Thyroid gland (tissue), 4 donors: Measurements from ENCODE around the gene WDR5B. TPM values are rescaled to one million over a fixed set of nuclear protein-coding genes. Genes with fewer than 3 reads are reported as not detected.
"Not testable (repeated sequence)": the region's sequence is repeated elsewhere in the genome, so short reads cannot be mapped to it uniquely, and the experiment has no call there.

Experiments used
- DNase-seq, 2 donors: peaks; one replicate each; pipeline ENCODE4 v3.0.0-alpha.2; 2019
- H3K27ac ChIP-seq, 3 donors: fragments of 200-600 bp; sonication (generic); 1 replicate in 2 of 3; 2 replicates in 1 of 3; pipeline ENCODE4 v1.5.1; 2016 to 2019; ENCODE audit warnings: mild to moderate bottlenecking in 1 of 3, moderate library complexity in 1 of 3
- H3K27me3 ChIP-seq: fragments of 200-600 bp; sonication (generic); one replicate; pipeline ENCODE4 v1.5.1; 2019
- H3K36me3 ChIP-seq, 2 donors: fragments of 200-600 bp; sonication (generic); one replicate each; pipeline ENCODE4 v1.5.1; 2016 to 2019
- H3K4me1 ChIP-seq, 2 donors: fragments of 200-600 bp; sonication (generic); one replicate each; pipeline ENCODE4 v1.5.1; 2017 to 2019
- H3K4me3 ChIP-seq, 3 donors: fragments of 200-600 bp; sonication (generic); replicated peaks in 1 of 3; 1 replicate in 2 of 3; 2 replicates in 1 of 3; pipeline ENCODE4 v1.5.1; 2016; ENCODE audit warnings: mild to moderate bottlenecking in 1 of 3
- H3K9me3 ChIP-seq: fragments of 200-600 bp; sonication (generic); one replicate; pipeline ENCODE4 v1.5.1; 2017
- POLR2A ChIP-seq, 2 donors: fragments of 450-650 bp; IDR thresholded peaks; one replicate each; pipeline ENCODE4 v1.6.1; 2017; ENCODE audit warnings: antibody characterized with exemption in 2 of 2, mild to moderate bottlenecking in 2 of 2, moderate library complexity in 1 of 2
- whole genome bisulfite sequencing, 2 donors: methylation state at CpG; one replicate each; pipeline ENCODE4 v1.1.5; 2017; 5-methylcytosine and 5-hydroxymethylcytosine counted together
- intact Hi-C: fragments of 100-400 bp; cut with DNase I; formaldehyde crosslinking; loops from one replicate; pipeline ENCODE4 v1.15.1; 2023
- total RNA-seq, 4 donors: library from RNA; depleted of rRNA; stranded (reverse); fragments of >200 nt; gene quantifications; one replicate each; pipeline ENCODE4 v1.2.3, GENCODE V29; 2016
- TF ChIP-seq, protein P1 (sequence below), 6 experiments: fragments of 200-600 bp in 3 of 6; fragments of 450-650 bp in 3 of 6; sonication (generic) in 3 of 6; IDR thresholded peaks; one replicate each; pipeline ENCODE4 v1.5.1; 2016 to 2019; ENCODE audit warnings: antibody characterized with exemption in 6 of 6, mild to moderate bottlenecking in 2 of 6, inconsistent platforms in 1 of 6, moderate library complexity in 1 of 6

WDR5B gene
- total RNA-seq, 4 donors from 2014 or later, result 8.6 to 10.7 (median 9.3) TPM

DNA sequence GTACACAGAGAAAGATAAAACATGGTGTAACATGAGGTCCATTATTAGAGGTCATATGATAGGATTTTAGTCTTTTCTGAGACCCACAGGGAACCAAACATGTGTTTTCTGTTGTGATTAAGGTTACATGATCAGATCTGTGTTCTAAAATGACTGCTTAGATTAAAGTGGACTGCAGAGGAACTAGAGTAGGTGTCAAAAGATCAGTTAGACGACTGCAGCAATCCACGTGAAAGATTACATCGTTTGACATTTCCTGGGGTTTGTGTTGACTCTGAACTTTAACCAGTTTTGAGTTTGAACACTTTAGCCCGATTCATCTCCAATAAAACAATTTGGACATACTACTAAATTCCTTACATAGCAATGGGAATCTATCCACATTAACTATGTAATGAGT is 37.9 kb downstream of the WDR5B start:
- Histone ChIP-seq H3K4me1 (peaks cover 0 to 7% of the 10 kb centered on the region in 2 donors), H3K27ac (no peak overlapping the region), H3K36me3 (no peaks in the 10 kb centered on the region), H3K4me3 (no peak overlapping the region), H3K9me3 (no peaks in the 10 kb centered on the region), H3K27me3 (no peaks in the 10 kb centered on the region)
- 84% methylated on average over 4 of the region's 4 CpGs for WGBS, 2 donors
- no peak for TF ChIP-seq POLR2A (IDR thresholded peaks at IDR 0.05)
- TF ChIP-seq, protein P1, sequence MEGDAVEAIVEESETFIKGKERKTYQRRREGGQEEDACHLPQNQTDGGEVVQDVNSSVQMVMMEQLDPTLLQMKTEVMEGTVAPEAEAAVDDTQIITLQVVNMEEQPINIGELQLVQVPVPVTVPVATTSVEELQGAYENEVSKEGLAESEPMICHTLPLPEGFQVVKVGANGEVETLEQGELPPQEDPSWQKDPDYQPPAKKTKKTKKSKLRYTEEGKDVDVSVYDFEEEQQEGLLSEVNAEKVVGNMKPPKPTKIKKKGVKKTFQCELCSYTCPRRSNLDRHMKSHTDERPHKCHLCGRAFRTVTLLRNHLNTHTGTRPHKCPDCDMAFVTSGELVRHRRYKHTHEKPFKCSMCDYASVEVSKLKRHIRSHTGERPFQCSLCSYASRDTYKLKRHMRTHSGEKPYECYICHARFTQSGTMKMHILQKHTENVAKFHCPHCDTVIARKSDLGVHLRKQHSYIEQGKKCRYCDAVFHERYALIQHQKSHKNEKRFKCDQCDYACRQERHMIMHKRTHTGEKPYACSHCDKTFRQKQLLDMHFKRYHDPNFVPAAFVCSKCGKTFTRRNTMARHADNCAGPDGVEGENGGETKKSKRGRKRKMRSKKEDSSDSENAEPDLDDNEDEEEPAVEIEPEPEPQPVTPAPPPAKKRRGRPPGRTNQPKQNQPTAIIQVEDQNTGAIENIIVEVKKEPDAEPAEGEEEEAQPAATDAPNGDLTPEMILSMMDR (IDR thresholded peaks at IDR 0.05), result no peak
- DNase-seq, result no peak
- intact Hi-C loops, result no loop called here

- no peaks in the 10 kb centered on the region for H3K36me3 ChIP-seq
- intact Hi-C loops, result no loop called here
- no peak overlapping the region for H3K4me3 ChIP-seq
- TF ChIP-seq, protein P1 (IDR thresholded peaks at IDR 0.05), result no peak
- TF ChIP-seq POLR2A (IDR thresholded peaks at IDR 0.05), result no peak
- WGBS, 2 donors, result 93 to 94% methylated on average over 1 of the region's 1 CpG
- no peaks in the 10 kb centered on the region for H3K9me3 ChIP-seq
- no peak for DNase-seq
- no peaks in the 10 kb centered on the region for H3K4me1 ChIP-seq
- no peaks in the 10 kb centered on the region for H3K27me3 ChIP-seq
- H3K27ac ChIP-seq, result no peak overlapping the region
Measured at GRCh38 chr3:122374034-122374433, 41.8 kb downstream of the WDR5B start.

DNA sequence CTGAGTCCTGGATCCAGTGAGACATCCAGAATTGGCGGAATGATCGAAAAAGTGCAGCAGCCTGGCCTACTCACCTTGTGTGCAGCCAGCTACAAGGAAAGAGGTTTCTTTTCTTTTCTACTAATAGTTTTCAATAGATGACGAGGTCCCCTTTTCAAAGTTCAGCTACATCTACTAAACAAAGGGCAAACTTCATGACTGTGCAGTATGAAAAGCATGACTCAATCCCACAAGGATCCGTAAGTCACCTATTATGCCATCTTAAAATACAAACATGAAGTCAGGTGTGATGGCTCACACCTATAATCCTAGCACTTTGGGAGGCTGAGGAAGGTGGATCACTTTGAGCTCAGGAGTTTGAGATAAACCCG is 49.5 kb downstream of the WDR5B start:
- Histone ChIP-seq H3K27me3 (no peaks in the 10 kb centered on the region), H3K4me3 (no peak overlapping the region), H3K36me3 (peaks cover 5% of the 10 kb centered on the region in 2 donors), H3K9me3 (no peaks in the 10 kb centered on the region), H3K27ac (no peak overlapping the region), H3K4me1 (no peaks in the 10 kb centered on the region)
- no peak for DNase-seq
- 93 to 97% methylated on average over 5 of the region's 5 CpGs for WGBS, 2 donors
- intact Hi-C loops, result no loop called here
- TF ChIP-seq, protein P1 (IDR thresholded peaks at IDR 0.05), result no peak
- TF ChIP-seq POLR2A (IDR thresholded peaks at IDR 0.05), result no peak

GRCh38 chr3:122365582-122366378 is 50.1 kb downstream of the WDR5B start:
- H3K4me3 ChIP-seq, H3K9me3 ChIP-seq, H3K27ac ChIP-seq, H3K4me1 ChIP-seq, H3K36me3 ChIP-seq, H3K27me3 ChIP-seq, intact Hi-C loops, DNase-seq: not testable (repeated sequence)
- WGBS, 2 donors, result 91 to 95% methylated on average over 10 of the region's 10 CpGs

DNA sequence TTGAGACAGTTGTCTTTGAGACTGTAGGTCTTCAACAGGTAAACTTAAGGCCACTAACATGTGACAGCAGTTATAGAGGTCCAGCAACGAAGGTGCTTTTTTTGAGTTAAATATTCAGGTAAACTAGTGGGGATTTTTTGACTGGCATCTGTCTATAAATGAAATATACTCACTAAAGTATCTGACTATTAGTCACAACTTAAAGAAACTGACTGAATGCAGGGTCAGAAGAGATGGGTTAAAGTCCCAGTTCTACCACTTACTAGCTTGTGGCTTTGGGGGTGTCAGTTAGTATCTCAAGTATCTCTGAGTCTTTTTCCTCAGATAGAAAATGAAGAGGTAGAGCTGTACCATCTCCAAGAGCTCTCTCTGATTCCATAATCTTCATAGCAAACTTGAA is 50.8 kb downstream of the WDR5B start:
- no peak for TF ChIP-seq POLR2A (IDR thresholded peaks at IDR 0.05)
- TF ChIP-seq, protein P1 (IDR thresholded peaks at IDR 0.05), result no peak
- H3K4me3 ChIP-seq, result no peak overlapping the region
- intact Hi-C loops, result no loop called here
- H3K4me1 ChIP-seq, result no peaks in the 10 kb centered on the region
- 91 to 94% methylated on average over 1 of the region's 1 CpG for WGBS, 2 donors
- no peaks in the 10 kb centered on the region for H3K27me3 ChIP-seq
- DNase-seq, result no peak
- peaks cover 5% of the 10 kb centered on the region in 2 donors for H3K36me3 ChIP-seq
- no peaks in the 10 kb centered on the region for H3K9me3 ChIP-seq
- no peak overlapping the region for H3K27ac ChIP-seq
